Activated CD4-positive, alpha-beta T cell treated with anti-CD3 and anti-CD28 coated beads for 48 hours (primary cell): ENCODE measurements around the gene OR2C1.

Experiments used
- DNase-seq: peaks from one replicate; pipeline ENCODE4 v3.0.0-alpha.2; 2020

OR2C1 gene

DNA sequence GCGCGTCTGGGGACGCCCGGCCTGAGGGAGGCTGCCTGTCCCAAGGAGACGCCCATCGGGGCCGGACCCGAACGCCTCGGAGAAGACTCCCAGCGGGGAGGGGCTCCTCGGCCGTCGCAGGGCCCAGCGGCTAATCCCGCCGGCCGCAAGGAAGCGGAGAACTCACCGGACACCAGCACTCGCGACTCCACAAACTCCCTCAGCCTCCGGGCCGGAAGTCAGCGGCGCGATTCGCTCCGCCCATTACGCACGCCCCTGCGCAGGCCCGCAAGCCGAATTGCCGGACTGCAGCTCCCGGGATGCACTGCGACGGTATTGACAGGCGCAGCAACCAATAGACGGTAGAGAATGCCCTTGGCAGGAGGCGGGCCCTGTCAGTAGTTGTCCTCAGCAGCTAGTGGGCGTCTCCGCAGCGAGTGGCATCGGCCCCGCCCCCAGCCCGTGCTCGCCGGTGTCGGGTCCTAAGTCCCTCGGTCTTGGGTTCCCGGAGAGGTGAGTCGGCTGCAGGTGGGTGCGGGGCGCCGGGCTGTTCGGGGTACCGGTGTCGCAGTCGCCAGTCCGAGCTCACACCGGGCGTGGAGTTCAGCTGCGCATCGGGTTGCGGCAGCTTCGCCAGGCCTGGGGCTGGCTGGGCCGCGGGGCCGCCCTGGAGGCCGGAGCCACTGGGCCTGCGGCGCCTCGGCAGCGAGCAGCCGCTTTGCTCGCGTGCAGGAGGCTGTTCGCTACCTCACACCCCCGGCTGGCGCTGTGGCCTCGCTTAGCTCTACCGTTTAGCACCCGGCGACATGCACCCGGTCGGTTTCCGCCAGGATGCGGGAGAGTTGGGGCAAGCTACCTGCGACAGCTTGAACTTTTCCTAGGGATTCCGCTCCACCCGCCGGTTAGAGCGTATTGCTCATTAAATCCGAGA is 45.3 kb downstream of the OR2C1 start, which contains the start of the genes ZNF174 and ZSCAN32:
ZNF174 (plus strand) TSS at position 437 of the 910 bp plus-strand sequence. CDS start 790 bp downstream, outside the sequence.
ZSCAN32 (minus strand) TSS at position 226 of the 910 bp plus-strand sequence. CDS start 3,447 bp downstream, outside the sequence.
- DNase-seq, result peak; percentile 99

DNA sequence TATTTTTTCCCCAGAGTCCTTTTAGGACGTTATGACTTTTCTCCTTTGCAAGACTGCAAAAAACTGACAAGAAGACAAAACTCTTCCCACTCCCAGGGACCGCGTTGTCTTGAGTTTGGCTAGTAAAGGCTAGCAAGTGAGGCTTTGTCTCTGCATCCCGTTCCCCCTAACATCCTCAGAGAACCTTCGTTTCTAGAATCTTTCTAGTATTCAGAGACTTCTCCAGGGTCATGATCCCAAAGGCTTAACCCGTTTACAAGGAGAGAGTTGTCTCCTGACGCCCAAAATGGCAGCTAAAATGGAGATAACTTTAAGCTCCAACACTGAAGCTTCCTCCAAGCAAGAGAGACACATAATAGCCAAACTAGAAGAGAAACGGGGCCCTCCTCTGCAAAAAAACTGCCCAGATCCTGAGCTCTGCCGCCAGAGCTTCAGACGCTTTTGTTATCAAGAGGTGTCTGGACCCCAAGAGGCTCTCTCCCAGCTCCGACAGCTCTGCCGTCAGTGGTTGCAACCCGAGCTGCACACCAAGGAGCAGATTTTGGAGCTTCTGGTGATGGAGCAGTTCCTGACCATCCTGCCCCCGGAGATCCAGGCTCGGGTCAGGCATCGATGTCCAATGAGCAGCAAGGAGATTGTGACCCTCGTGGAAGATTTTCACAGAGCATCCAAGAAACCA is 46.2 kb downstream of the OR2C1 start:
- peak; percentile 4 for DNase-seq
